AG09319 (cell line): Measurements from ENCODE around the gene DOLK.

Experiments
- DNase-seq: peaks from one replicate; pipeline ENCODE4 v3.0.0-alpha.2; 2010; ENCODE audit warnings: low read depth; ENCODE audit errors: extremely low read depth
- TF ChIP-seq, protein P1 (sequence below): IDR thresholded peaks from 2 replicates; pipeline ENCODE4 v1.5.1; 2011; ENCODE audit warnings: low read depth, mild to moderate bottlenecking, inconsistent platforms, low read length, moderate library complexity

DOLK gene

DNA sequence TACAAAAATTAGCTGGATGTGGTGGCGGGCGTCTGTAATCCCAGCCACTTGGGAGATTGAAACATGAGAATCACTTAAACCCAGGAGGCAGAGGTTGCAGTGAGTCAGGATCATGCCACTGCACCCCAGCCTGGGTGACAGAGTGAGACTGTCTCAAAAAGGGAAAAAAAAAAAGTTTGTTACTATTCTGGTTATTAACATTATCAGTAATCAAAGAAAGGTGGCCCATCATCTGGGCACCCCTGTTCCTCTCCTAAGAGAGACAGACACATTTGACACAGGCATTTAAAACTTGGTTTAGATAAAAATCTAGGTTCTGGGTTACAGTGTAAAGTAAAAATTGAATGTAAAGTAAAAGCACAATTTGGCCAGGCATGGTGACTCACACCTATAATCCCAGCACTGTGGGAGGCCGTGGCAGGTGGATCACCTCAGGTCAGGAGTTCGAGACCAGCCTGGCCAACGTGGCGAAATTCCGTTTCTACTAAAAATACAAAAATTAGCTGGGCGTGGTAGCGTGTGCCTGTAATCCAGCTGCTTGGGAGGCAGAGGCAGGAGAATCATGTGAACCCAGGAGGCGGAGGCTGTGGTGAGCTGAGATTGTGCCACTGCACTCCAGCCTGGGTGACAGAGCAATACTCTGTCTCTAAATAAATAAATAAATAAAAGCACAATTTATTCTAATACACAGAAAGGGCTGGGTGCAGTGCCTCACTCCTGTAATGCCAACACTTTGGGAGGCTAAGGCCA lies 43.4 kb downstream of the DOLK start:
- DNase-seq: no peak
- TF ChIP-seq, protein P1, sequence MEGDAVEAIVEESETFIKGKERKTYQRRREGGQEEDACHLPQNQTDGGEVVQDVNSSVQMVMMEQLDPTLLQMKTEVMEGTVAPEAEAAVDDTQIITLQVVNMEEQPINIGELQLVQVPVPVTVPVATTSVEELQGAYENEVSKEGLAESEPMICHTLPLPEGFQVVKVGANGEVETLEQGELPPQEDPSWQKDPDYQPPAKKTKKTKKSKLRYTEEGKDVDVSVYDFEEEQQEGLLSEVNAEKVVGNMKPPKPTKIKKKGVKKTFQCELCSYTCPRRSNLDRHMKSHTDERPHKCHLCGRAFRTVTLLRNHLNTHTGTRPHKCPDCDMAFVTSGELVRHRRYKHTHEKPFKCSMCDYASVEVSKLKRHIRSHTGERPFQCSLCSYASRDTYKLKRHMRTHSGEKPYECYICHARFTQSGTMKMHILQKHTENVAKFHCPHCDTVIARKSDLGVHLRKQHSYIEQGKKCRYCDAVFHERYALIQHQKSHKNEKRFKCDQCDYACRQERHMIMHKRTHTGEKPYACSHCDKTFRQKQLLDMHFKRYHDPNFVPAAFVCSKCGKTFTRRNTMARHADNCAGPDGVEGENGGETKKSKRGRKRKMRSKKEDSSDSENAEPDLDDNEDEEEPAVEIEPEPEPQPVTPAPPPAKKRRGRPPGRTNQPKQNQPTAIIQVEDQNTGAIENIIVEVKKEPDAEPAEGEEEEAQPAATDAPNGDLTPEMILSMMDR: no peak

DNA sequence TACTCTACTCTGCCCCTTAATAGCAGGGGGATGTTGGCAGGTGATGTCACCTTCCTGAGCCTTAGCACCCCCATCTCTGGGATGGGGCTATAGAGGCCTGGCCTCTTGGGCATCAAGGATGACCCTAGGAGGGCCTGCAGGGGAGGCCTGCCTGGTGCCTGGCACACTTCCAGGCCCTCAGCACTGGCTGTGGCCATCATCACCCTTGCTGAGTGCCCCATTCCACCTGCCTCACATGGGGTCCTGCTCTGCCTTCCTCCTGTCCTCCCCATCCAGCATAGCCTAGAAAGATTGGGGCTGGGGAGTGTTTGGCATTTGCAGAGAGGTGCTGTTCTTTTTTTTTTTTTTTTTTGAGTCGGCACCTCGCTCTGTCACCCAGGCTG lies 44.3 kb downstream of the DOLK start:
- TF ChIP-seq, protein P1: no peak

DNA sequence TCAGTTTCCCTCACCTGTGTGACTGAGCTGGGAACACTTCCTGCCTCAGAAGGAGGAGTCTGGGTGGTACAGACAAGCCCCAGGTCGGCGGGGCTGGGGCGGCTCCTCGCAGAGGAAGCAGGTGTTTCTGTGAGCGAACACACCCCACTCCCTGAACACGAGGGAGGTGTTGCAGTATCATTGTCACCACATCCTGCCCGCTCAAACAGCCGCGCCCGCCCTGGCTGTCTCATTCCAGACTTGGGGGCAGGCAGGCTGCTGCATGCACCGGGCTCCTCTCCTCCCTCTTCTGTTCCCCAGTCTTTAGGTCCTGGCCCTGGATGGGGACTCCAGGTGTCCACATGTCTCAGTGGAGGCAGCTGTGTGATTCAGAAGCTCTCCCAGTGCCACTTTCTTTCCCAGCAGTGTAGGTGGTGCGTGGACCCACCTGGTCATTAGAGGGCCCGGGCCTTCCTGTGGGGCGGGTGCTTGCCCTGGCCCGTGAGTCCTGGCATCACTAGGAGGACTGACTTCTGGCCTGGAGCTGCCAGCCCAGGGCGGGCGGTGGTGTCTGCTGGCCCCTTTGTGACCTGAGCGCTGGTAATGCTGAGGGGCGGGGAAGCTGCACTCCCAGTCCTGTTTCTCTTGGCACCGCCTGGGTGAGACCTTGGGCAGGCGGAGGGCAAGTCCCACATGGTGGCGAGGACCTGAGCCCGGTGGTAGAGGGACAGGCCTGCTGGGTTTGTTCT lies 44.9 kb downstream of the DOLK start:
- DNase-seq: no peak
- TF ChIP-seq, protein P1: no peak

More for the DNA sequence above, 44.3 kb downstream of the DOLK start:
- no peak for DNase-seq

DNA sequence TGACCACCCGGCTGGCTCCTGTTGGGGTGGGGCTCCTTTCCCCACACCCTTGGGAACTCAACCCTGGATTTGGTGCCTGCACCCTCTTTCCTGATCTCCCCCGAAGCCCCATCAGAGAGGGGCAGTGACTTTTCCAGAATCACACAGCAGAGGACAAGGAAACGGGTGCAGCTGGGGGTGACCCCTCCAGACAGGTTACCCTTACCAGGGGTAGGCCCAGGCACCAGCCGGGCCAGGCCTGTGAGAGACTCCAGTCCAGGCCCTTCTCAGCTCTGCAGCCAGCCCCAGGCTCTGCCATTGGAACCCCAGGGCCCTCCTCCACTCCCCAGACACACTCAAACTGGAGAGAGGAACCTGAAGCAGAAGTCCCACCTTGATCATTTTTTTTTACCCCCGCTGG lies 45.6 kb downstream of the DOLK start:
- DNase-seq: no peak
- TF ChIP-seq, protein P1: no peak

DNA sequence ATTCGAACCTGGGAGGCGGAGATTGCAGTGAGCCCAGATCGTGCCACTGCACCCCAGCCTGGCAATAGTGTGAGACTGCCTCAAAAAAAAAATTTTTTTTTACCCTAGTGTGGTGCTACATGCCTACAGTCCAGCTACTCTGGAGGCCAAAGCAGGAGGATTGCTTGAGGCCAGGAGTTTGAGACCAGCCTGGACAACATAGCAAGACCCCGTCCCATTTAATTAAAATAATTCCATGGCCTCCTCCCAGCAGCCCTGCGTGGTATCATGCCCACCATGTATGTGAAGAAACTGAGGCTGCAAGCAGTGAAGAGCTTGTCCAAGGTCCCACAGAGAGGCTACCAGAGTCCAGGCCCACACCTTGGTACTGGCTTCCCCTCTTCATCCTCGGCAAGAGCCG lies 46.0 kb downstream of the DOLK start:
- TF ChIP-seq, protein P1: no peak
- DNase-seq: no peak

DNA sequence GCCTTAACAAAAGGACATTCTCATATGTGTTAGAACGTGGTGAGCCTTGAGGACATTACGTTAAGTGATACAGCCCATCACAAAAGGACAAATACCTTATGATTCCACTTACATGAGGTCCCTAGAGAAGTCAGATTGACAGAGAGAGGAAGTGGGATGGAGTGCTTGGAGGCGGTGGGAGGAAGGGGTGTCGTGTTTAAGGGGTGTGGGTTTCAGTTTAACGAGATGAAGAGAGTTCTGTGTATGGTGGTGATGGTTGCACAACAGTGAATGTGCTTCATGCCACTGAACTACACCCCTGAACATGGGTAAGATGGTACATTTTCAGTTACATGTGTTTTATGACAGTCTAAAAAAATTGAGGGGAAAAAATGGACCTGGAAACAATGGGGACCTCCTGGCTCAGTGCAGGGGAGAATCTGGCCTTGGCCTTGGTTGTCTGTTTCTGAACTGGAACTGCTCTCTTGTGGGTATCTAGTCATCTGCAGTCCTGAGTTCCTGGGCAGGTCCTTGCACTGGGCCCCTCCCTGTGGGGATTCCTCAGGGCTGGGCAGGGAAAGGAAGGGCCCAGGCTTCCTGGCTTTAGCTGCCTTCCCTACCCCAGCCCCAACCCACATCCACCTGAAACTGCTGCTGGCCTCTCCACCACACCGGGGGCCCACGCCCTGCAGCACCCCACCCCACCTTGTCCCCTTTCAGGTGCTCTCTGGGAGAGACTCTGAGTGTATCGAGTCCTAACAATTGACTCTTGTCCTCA lies 47.7 kb downstream of the DOLK start:
- DNase-seq: no peak
- TF ChIP-seq, protein P1: no peak
